ENCODE measurements around the gene PIBF1. TPM values are rescaled to one million over a fixed set of nuclear protein-coding genes. Genes with fewer than 3 reads are reported as not detected.

PIBF1 gene
- total and polyA plus RNA-seq, 2 donors (not counting 1 experiment from before 2014, with no cell fraction given) = 9.6 to 25.1 TPM

DNA sequence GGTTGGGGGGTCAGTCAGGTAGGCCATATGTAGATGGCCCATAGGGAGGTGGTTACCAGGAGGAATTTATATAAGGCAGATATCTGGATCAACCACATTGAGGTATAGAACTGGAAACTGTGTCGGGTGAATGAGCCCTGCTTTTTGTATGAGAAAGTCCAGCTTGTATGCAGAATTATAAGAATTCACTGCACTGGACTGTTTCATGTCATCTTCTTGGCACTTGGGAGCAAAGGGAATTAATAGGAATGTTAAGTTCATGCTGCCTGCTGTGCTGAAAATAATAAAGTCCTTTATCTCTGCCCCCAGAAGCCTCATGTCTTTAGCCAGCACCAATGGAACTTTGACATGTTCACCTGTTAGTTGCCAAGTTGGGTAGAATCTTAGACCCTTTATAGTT, 41.9 kb upstream of the PIBF1 start:
- Histone ChIP-seq H4K20me1 (ENCODE audit: control insufficient read depth, extremely low read depth, insufficient read depth, low read length) (no peaks in the 10 kb centered on the region), H3K4me1 (ENCODE audit: control insufficient read depth, extremely low read depth, insufficient read depth, low read length) (no peaks in the 10 kb centered on the region), H3K4me2 (ENCODE audit: extremely low read depth, insufficient read depth, low read length) (no peak overlapping the region), H3K9ac (ENCODE audit: insufficient read depth, low read length) (no peak overlapping the region), H3K4me3 (replicated peaks in 1 of 4; ENCODE audit: control extremely low read depth in 1 of 4, insufficient read depth in 1 of 4, low read depth in 3 of 4, low read length in 4 of 4) (no peak overlapping the region), H3K36me3 (ENCODE audit: control insufficient read depth, insufficient read depth, low read length) (peaks cover 5% of the 10 kb centered on the region), H3K9me3 (ENCODE audit: control insufficient read depth, insufficient read depth, low read depth, low read length) (no peaks in the 10 kb centered on the region), H3K79me2 (ENCODE audit: control insufficient read depth, insufficient read depth, low read length) (no peaks in the 10 kb centered on the region), H3K27ac (ENCODE audit: insufficient read depth, low read length) (no peak overlapping the region), H2AFZ (ENCODE audit: low read length) (no peak overlapping the region), H3K27me3 (ENCODE audit: control insufficient read depth, insufficient read depth, low read length) (no peaks in the 10 kb centered on the region)
- no peak for TF ChIP-seq EZH2 (IDR thresholded peaks at IDR 0.05; ENCODE audit: low read length, missing control alignments)
- TF ChIP-seq, protein P1, sequence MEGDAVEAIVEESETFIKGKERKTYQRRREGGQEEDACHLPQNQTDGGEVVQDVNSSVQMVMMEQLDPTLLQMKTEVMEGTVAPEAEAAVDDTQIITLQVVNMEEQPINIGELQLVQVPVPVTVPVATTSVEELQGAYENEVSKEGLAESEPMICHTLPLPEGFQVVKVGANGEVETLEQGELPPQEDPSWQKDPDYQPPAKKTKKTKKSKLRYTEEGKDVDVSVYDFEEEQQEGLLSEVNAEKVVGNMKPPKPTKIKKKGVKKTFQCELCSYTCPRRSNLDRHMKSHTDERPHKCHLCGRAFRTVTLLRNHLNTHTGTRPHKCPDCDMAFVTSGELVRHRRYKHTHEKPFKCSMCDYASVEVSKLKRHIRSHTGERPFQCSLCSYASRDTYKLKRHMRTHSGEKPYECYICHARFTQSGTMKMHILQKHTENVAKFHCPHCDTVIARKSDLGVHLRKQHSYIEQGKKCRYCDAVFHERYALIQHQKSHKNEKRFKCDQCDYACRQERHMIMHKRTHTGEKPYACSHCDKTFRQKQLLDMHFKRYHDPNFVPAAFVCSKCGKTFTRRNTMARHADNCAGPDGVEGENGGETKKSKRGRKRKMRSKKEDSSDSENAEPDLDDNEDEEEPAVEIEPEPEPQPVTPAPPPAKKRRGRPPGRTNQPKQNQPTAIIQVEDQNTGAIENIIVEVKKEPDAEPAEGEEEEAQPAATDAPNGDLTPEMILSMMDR (conservative IDR thresholded peaks at IDR 0.05 in 1 of 2, IDR thresholded peaks at IDR 0.05 in 1 of 2; ENCODE audit: low read depth in 1 of 2, low read length in 2 of 2) = no peak
- DNase-seq (ENCODE audit: low read depth in 2 of 2) = no peak

DNA sequence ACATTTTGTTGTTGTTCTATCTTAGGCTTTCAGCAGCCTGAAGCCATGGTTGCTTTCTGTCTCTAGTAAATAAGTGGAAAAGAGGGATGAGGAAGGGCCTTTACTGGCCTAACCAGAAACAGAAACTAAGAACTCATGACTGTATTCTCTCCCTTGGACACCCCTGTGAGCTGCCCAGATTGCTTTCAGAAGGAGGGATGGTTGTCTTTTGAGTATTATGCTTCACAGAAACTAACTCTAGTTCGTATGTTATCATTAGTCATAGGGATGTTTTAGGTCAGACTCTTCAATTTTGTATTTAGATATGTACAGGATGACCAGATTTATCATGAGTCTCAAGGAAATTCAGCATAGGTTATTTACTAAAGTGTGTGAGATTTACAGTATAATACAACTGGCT, 36.7 kb upstream of the PIBF1 start:
- Histone ChIP-seq H3K27me3 (ENCODE audit: control insufficient read depth, insufficient read depth, low read length) (no peaks in the 10 kb centered on the region), H3K36me3 (ENCODE audit: control insufficient read depth, insufficient read depth, low read length) (peaks cover 1% of the 10 kb centered on the region), H3K27ac (ENCODE audit: insufficient read depth, low read length) (no peak overlapping the region), H3K9me3 (ENCODE audit: control insufficient read depth, insufficient read depth, low read depth, low read length) (no peaks in the 10 kb centered on the region), H3K79me2 (ENCODE audit: control insufficient read depth, insufficient read depth, low read length) (no peaks in the 10 kb centered on the region), H3K4me3 (replicated peaks in 1 of 4; ENCODE audit: control extremely low read depth in 1 of 4, insufficient read depth in 1 of 4, low read depth in 3 of 4, low read length in 4 of 4) (no peak overlapping the region), H3K4me1 (ENCODE audit: control insufficient read depth, extremely low read depth, insufficient read depth, low read length) (no peaks in the 10 kb centered on the region), H4K20me1 (ENCODE audit: control insufficient read depth, extremely low read depth, insufficient read depth, low read length) (no peaks in the 10 kb centered on the region), H3K4me2 (ENCODE audit: extremely low read depth, insufficient read depth, low read length) (no peak overlapping the region), H2AFZ (ENCODE audit: low read length) (no peak overlapping the region), H3K9ac (ENCODE audit: insufficient read depth, low read length) (no peak overlapping the region)
- DNase-seq (ENCODE audit: low read depth in 2 of 2) = no peak
- TF ChIP-seq EZH2 (IDR thresholded peaks at IDR 0.05; ENCODE audit: low read length, missing control alignments) = no peak
- TF ChIP-seq, protein P1 (conservative IDR thresholded peaks at IDR 0.05 in 1 of 2, IDR thresholded peaks at IDR 0.05 in 1 of 2; ENCODE audit: low read depth in 1 of 2, low read length in 2 of 2) = no peak

DNA sequence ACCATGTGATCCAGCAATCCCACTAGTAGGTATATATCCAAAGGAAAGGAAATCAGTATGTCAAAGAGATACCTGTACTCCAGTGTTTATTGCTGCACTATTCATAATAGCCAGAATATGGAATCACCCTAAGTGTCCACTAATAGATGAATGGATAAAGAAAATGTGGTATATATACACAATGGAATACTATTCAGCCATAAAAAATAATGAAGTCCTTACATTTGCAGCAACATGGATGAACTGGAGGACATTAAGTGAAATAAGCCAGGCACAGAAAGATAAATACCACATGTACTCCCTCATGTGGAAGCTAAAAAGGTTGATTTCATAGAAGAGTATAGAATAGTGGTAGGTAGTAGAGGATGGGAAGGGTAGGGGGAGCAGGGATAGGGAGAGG, 30.7 kb upstream of the PIBF1 start:
- Histone ChIP-seq H3K27me3 (ENCODE audit: control insufficient read depth, insufficient read depth, low read length) (no peaks in the 10 kb centered on the region), H3K4me2 (ENCODE audit: extremely low read depth, insufficient read depth, low read length) (no peak overlapping the region), H4K20me1 (ENCODE audit: control insufficient read depth, extremely low read depth, insufficient read depth, low read length) (no peaks in the 10 kb centered on the region), H3K4me1 (ENCODE audit: control insufficient read depth, extremely low read depth, insufficient read depth, low read length) (no peaks in the 10 kb centered on the region), H2AFZ (ENCODE audit: low read length) (no peak overlapping the region), H3K36me3 (ENCODE audit: control insufficient read depth, insufficient read depth, low read length) (peaks cover 6% of the 10 kb centered on the region), H3K9me3 (ENCODE audit: control insufficient read depth, insufficient read depth, low read depth, low read length) (no peaks in the 10 kb centered on the region), H3K79me2 (ENCODE audit: control insufficient read depth, insufficient read depth, low read length) (no peaks in the 10 kb centered on the region), H3K9ac (ENCODE audit: insufficient read depth, low read length) (no peak overlapping the region), H3K27ac (ENCODE audit: insufficient read depth, low read length) (no peak overlapping the region), H3K4me3 (replicated peaks in 1 of 4; ENCODE audit: control extremely low read depth in 1 of 4, insufficient read depth in 1 of 4, low read depth in 3 of 4, low read length in 4 of 4) (no peak overlapping the region)
- TF ChIP-seq, protein P1 (conservative IDR thresholded peaks at IDR 0.05 in 1 of 2, IDR thresholded peaks at IDR 0.05 in 1 of 2; ENCODE audit: low read depth in 1 of 2, low read length in 2 of 2) = no peak
- DNase-seq (ENCODE audit: low read depth in 2 of 2) = no peak

All from fibroblast of lung (primary cell).